ENCODE results near the gene ZNF444. TPM values are rescaled to one million over a fixed set of nuclear protein-coding genes. Genes with fewer than 3 reads are reported as not detected.

The ZNF444 gene
- total and polyA plus RNA-seq, 4 donors: 6.1 to 30.4 (median 21.0) TPM

GRCh38 chr19:56162258-56162657 lies 21.2 kb downstream of the ZNF444 start:
- 75% methylated on average over 9 of the region's 9 CpGs for WGBS
- no peak for TF ChIP-seq JUND (IDR thresholded peaks at IDR 0.05)
- TF ChIP-seq CTCF (IDR thresholded peaks at IDR 0.05; ENCODE audit: low read depth, low read length, missing input control): no peak
- no peak for TF ChIP-seq RXRA (IDR thresholded peaks at IDR 0.05)
- no peak for TF ChIP-seq FOXA1 (IDR thresholded peaks at IDR 0.05)
- no peak for TF ChIP-seq REST (IDR thresholded peaks at IDR 0.05)
- TF ChIP-seq ZBTB33 (IDR thresholded peaks at IDR 0.05): no peak
- no peak for TF ChIP-seq FOXA2 (IDR thresholded peaks at IDR 0.05)
- no peak for TF ChIP-seq YY1 (IDR thresholded peaks at IDR 0.05)
- no peak for TF ChIP-seq ATF3 (IDR thresholded peaks at IDR 0.05)
- TF ChIP-seq HNF4G (IDR thresholded peaks at IDR 0.05): no peak
- TF ChIP-seq GABPA (IDR thresholded peaks at IDR 0.05 in 1 of 2, conservative IDR thresholded peaks at IDR 0.05 in 1 of 2): no peak
- TF ChIP-seq NR2F2 (IDR thresholded peaks at IDR 0.05): no peak
- TF ChIP-seq MAX (IDR thresholded peaks at IDR 0.05): no peak
- no peak for TF ChIP-seq TAF1 (conservative IDR thresholded peaks at IDR 0.05)
- no peak for TF ChIP-seq SP1 (IDR thresholded peaks at IDR 0.05)
- no peak for TF ChIP-seq EGR1 (IDR thresholded peaks at IDR 0.05; ENCODE audit: low read depth in 2 of 2)
- TF ChIP-seq RAD21 (IDR thresholded peaks at IDR 0.05): no peak
- TF ChIP-seq HNF4A (conservative IDR thresholded peaks at IDR 0.05): no peak
- no peaks in the 10 kb centered on the region for H3K9me3 ChIP-seq (ENCODE audit: control insufficient read depth in 4 of 4, low read length in 3 of 4)
- no peak overlapping the region for H3K27ac ChIP-seq (ENCODE audit: low read depth in 1 of 2, low read length in 2 of 2)
- no peaks in the 10 kb centered on the region for H3K27me3 ChIP-seq (ENCODE audit: control insufficient read depth in 4 of 4, insufficient read depth in 4 of 4, low read length in 3 of 4)
- peaks cover 4 to 26% (median 15%) of the 10 kb centered on the region in 4 donors for H3K36me3 ChIP-seq (ENCODE audit: control insufficient read depth in 4 of 4, insufficient read depth in 3 of 4, low read depth in 1 of 4, low read length in 3 of 4)
- no peak overlapping the region for H3K9ac ChIP-seq (ENCODE audit: low read depth in 1 of 2, low read length in 2 of 2)
- no peak for DNase-seq (ENCODE audit: low spot score)
- H3K4me1 ChIP-seq (ENCODE audit: control insufficient read depth in 4 of 4, insufficient read depth in 4 of 4, low read length in 3 of 4): no peaks in the 10 kb centered on the region
- H3K4me3 ChIP-seq (ENCODE audit: low read depth in 1 of 3, low read length in 3 of 3): no peak overlapping the region
